GM12872 (cell line): ENCODE results near the gene KCNH3.

ENCODE experiments used
- CTCF ChIP-seq: IDR thresholded peaks from 3 replicates; pipeline ENCODE4 v1.5.1; 2011; ENCODE audit warnings: low read depth, mild to moderate bottlenecking, low read length, moderate library complexity; ENCODE audit not compliant: insufficient read depth

KCNH3 gene

GRCh38 chr12:49539406-49540228 lies 787 bp downstream of the KCNH3 start:
- TF ChIP-seq CTCF, result no peak

GRCh38 chr12:49540229-49541139 lies 1.7 kb downstream of the KCNH3 start:
- TF ChIP-seq CTCF, result no peak

DNA sequence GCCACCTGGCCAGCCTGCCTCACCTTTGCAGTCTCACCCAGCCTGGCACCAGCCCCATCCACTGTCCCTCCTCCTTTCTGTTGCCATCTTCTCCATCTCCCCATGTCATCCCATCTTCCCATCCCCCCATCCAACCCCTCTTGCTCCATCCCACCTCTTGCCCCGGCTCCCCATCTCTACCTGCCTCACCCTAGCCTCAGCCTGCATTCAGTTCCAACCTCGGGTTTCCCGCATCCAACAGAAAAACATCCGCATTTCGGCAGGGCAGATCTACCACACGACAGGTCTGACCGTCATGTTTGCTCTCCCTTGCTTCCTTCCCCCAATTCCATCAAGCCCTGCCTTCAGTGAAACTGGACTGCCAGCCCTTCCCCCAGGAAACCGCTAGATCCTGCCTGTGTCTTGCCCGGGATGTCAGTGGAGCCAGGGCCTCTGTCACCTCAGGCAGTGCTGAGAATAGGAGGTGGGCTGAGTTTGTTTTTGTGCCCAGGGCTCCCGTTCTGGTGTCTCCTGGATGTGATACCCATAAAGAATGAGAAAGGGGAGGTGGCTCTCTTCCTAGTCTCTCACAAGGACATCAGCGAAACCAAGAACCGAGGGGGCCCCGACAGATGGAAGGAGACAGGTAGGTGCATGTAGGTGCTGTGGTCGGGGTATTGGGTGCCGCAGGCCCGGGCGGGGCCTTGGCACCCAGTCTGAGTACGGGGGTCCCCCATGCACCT lies 2.5 kb downstream of the KCNH3 start:
- TF ChIP-seq CTCF, result no peak

GRCh38 chr12:49541911-49542505 lies 3.2 kb downstream of the KCNH3 start:
- no peak for TF ChIP-seq CTCF

- no peak for TF ChIP-seq CTCF
Observed at GRCh38 chr12:49542592-49543160, 3.8 kb downstream of the KCNH3 start.

DNA sequence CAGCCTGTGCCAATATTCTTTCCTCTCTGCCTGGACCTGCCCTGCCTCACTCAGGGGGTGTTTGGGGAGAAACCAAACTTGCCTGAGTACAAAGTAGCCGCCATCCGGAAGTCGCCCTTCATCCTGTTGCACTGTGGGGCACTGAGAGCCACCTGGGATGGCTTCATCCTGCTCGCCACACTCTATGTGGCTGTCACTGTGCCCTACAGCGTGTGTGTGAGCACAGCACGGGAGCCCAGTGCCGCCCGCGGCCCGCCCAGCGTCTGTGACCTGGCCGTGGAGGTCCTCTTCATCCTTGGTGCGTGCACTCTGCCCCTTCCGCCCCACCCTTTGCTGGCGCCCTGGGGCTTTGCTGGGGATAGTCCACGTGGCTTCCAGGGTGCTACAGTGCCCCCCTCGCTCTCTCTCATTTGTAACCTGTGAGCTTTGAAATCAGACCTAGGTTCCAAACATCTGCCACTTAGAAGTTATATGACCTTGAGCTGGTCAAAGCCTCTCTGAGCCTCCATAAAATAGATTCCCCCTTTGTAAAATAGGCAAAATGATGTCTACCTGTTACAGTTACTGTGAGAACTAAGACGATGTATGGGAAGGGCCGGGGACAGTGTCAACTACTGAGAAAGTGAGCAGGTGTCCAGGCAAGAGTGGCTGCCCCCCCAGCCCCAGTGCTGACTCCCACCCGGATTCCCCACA lies 4.5 kb downstream of the KCNH3 start:
- no peak for TF ChIP-seq CTCF
